Adrenal gland (tissue), 12 donors: ENCODE data around the gene SLC22A5. TPM values are rescaled to one million over a fixed set of nuclear protein-coding genes. Genes with fewer than 3 reads are reported as not detected.

ENCODE experiments used
- DNase-seq, 7 donors: peaks; one replicate each; pipeline ENCODE4 v3.0.0-alpha.2; 2019 to 2020
- H3K27ac ChIP-seq, 5 donors: fragments of 200-600 bp; sonication (generic) in 4 of 5; 1 replicate in 3 of 5; 2 replicates in 2 of 5; pipeline versions ENCODE4 v1.5.1 to v1.8.0; 2016 to 2020; ENCODE audit warnings: mild to moderate bottlenecking in 1 of 5
- H3K27me3 ChIP-seq: fragments of 200-600 bp; 2 replicates; pipeline ENCODE4 v1.8.0; 2021
- H3K36me3 ChIP-seq, 2 donors: fragments of 200-600 bp; replicated peaks in 1 of 2; 1 replicate in 1 of 2; 2 replicates in 1 of 2; pipeline versions ENCODE4 v1.5.1 to v1.8.0; 2018 to 2022
- H3K4me1 ChIP-seq, 2 donors: fragments of 200-600 bp; replicated peaks in 1 of 2; 1 replicate in 1 of 2; 2 replicates in 1 of 2; pipeline versions ENCODE4 v1.5.1 to v1.8.0; 2018 to 2021
- H3K4me3 ChIP-seq, 4 donors: fragments of 200-600 bp; sonication (generic) in 3 of 4; one replicate each; pipeline ENCODE4 v1.5.1; 2016 to 2018
- H3K9me3 ChIP-seq, 3 donors: fragments of 200-600 bp; sonication (generic) in 1 of 3; replicated peaks in 1 of 3; 1 replicate in 2 of 3; 2 replicates in 1 of 3; pipeline versions ENCODE4 v1.5.1 to v1.8.0; 2016 to 2021
- POLR2A ChIP-seq, 2 donors: fragments of 450-650 bp; IDR thresholded peaks; one replicate each; pipeline ENCODE4 v1.6.1; 2017; ENCODE audit warnings: antibody characterized with exemption in 2 of 2, mild to moderate bottlenecking in 2 of 2, moderate library complexity in 1 of 2
- WGBS, 4 donors: extraction: QIAGEN DNeasy Blood & Tissue Kit in 2 of 4; methylation state at CpG; one replicate each; pipeline versions ENCODE4 v1.1.5 to v1.1.7; 2013 to 2017; 5-methylcytosine and 5-hydroxymethylcytosine counted together
- intact Hi-C, 2 donors: fragments of 100-400 bp; cut with DNase I; formaldehyde crosslinking; loops; one replicate each; pipeline versions ENCODE4 v1.14.1 to v1.15.0; 2022 to 2023
- polyA plus RNA-seq, 3 donors: library from polyadenylated mRNA; stranded (reverse); fragments of 200-250 nt in 2 of 3; fragments of 350-450 nt in 1 of 3; fragmentation: Illumina TruSeq in 1 of 3; extraction: RNeasy Lipid Tissue Mini Kit (QIAGEN cat#74804) in 1 of 3; gene quantifications; one replicate each; pipeline ENCODE4 v1.2.3, GENCODE V29; 2013 to 2014
- total RNA-seq, 9 donors: library from RNA; depleted of rRNA in 4 of 9; stranded (reverse); fragments of >200 nt in 4 of 9; fragments of 120-200 nt in 1 of 9; fragmentation: NEBNext Ultra II Directional in 1 of 9; extraction: Animal tissue kit (Norgen Biotek cat#: 25700) in 1 of 9; gene quantifications; one replicate each; pipeline versions ENCODE4 v1.1.0 to v1.2.4, GENCODE V29; 2013 to 2023
- TF ChIP-seq, protein P1 (sequence below), 6 experiments: fragments of 450-650 bp in 4 of 6; fragments of 200-600 bp in 2 of 6; sonication (generic) in 1 of 6; IDR thresholded peaks; 1 replicate in 5 of 6; 2 replicates in 1 of 6; pipeline versions ENCODE4 v1.5.1 to v1.8.0; 2016 to 2021; ENCODE audit warnings: antibody characterized with exemption in 6 of 6, mild to moderate bottlenecking in 2 of 6, moderate library complexity in 1 of 6
- donor health status: healthy with polysubstance abuse.
- donor health status: Bipolar disorder and iron deficiency.
- donor health status: DM: yes; HTN: yes; CAD: no.
- donor health status: DM: no; HTN: no; CAD: no.
- donor health status: DM: no; HTN: no; CAD: no.
- donor health status: DM: yes; HTN: yes; CAD: no.

The SLC22A5 gene
- total and polyA plus RNA-seq, 12 donors = 4.4 to 24.1 (median 13.7) TPM

DNA sequence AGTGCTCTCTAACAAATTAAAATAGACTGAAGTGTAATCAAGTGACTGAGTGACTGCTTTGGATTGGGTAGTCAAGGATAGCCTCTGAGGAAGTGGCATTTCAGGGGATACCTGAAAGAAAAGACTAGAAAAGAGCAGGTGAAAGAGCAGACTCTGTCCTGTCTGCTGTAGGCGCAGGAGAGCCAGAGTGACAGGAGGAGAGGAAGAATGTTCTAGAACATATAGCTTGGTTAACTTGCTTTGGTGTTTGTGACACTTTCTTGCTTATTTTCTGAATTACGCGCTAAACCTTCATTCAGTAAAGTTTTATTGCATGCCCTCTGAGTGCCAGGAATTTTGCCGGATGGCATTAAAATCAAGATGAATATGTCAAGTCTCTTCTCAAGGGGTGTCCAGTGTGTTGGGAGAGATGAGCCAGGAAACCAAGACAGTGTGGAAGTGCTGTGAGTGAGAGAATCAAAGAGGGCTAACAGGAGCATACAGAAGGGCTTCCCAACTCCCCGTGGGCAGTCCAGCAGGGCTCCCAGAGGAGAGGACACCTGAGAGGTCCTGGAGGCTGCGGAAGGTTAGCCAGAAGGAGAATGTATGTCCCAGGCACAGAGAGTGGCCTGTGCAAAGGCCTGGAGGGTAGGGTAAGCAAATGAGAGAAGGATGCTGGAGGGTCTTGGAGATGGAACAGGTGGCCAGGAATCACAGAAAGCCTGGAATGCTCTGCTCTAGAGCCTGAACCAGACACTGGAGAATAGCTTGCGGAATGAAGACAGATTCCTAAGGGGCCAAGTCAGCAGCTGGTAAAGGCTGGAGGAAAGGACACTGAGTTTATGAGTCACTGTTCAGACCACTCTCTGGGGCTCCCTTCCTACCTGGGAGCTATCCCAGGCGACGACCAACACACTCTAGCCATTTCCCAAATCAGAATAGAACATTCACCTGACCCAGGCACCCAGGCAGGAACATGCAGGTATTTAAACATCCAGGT is 59.3 kb downstream of the SLC22A5 start:
- Histone ChIP-seq H3K4me3 (no peak overlapping the region), H3K9me3 (no peaks in the 10 kb centered on the region), H3K27ac (peak overlapping the region in 2 of 5 donors; percentile 82 to 89), H3K27me3 (no peaks in the 10 kb centered on the region), H3K36me3 (no peaks in the 10 kb centered on the region), H3K4me1 (peaks cover 26 to 60% of the 10 kb centered on the region in 2 donors)
- intact Hi-C loops = loop anchor here in 1 of 2 donors (10.0 kb wide), 1 partner anchor 56 kb away; no protein-coding TSS in a partner anchor
- DNase-seq = peak in 1 of 7 donors; percentile 18
- 94 to 97% (median 94%) methylated on average over 7 to 9 of the region's 9 CpGs for WGBS, 4 donors
- no peak for TF ChIP-seq POLR2A (IDR thresholded peaks at IDR 0.05)
- TF ChIP-seq, protein P1, sequence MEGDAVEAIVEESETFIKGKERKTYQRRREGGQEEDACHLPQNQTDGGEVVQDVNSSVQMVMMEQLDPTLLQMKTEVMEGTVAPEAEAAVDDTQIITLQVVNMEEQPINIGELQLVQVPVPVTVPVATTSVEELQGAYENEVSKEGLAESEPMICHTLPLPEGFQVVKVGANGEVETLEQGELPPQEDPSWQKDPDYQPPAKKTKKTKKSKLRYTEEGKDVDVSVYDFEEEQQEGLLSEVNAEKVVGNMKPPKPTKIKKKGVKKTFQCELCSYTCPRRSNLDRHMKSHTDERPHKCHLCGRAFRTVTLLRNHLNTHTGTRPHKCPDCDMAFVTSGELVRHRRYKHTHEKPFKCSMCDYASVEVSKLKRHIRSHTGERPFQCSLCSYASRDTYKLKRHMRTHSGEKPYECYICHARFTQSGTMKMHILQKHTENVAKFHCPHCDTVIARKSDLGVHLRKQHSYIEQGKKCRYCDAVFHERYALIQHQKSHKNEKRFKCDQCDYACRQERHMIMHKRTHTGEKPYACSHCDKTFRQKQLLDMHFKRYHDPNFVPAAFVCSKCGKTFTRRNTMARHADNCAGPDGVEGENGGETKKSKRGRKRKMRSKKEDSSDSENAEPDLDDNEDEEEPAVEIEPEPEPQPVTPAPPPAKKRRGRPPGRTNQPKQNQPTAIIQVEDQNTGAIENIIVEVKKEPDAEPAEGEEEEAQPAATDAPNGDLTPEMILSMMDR (IDR thresholded peaks at IDR 0.05) = no peak

DNA sequence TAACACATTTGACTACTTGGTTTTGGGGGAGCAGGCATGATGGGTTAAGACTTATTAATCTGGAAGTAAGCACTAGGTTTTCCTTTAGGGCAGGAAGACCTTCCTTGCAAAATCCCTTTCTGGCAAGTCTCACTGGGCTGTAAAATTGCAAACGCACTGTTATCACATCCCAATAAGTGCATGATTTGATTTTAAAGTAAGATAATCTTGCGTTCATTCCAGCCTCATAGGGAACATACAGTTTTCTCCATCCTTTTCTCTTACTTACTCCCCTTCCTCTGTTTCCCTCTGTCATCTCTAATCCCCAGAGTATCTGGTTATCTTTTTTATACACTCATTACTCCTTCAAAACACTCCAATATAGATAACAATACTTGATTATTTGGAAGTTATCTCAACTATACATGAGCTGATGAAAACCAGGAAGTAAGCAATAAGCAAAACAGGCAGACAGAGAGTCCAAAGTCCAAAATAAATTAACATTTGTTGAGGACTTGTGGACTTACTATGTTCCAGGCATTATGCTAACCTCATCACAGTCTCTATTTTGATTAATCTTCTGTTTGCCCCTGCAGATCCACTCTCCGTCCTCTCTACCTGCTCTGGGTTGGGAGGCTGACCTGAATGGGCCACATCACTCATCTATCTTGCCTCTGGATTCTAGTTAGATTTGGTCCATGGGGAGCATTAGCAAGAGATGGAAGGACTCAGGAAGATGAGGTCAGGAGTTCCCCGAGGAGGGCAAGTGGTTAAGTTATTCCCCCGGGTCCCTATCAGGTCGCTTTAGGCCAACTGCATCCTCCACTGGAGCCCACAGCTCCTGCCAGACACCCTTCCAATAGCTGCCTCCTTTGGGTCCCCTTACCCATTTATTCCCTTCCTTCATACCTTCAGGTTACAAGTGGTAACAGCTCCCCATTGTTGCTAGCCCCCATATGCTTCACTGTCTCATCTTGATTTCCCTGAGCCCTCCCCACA is 60.2 kb downstream of the SLC22A5 start:
- no peaks in the 10 kb centered on the region for H3K36me3 ChIP-seq
- peaks cover 26 to 51% of the 10 kb centered on the region in 2 donors for H3K4me1 ChIP-seq

DNA sequence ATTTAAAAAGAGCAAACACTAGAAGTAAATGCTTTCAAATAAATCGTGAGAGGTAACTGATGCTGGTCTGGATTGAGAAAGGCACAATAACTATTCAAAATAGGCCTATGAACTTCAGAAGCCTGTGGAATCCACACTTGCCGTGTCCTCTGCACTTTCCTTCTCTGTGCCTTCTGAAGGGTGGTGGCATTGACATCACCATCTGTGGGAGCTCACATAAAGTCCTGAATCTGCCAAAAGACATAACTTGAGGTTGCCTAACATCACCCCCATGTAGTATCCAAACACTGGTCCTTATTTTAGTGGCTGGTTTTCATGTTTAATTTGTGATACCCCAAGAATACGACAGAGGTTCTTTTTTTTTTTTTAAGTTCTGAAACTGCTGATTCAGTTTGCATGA is 61.2 kb downstream of the SLC22A5 start:
- peak in 1 of 7 donors; percentile 8 for DNase-seq
- Histone ChIP-seq H3K4me1 (peaks cover 19 to 41% of the 10 kb centered on the region in 2 donors), H3K27me3 (no peaks in the 10 kb centered on the region), H3K27ac (no peak overlapping the region), H3K36me3 (no peaks in the 10 kb centered on the region), H3K4me3 (no peak overlapping the region), H3K9me3 (no peaks in the 10 kb centered on the region)
- intact Hi-C loops = no loop called here
- 78 to 94% (median 89%) methylated on average over 3 of the region's 3 CpGs for whole genome bisulfite sequencing, 4 donors
- no peak for TF ChIP-seq POLR2A (IDR thresholded peaks at IDR 0.05)
- TF ChIP-seq, protein P1 (IDR thresholded peaks at IDR 0.05) = no peak

More for the DNA sequence above, 60.2 kb downstream of the SLC22A5 start:
- Histone ChIP-seq H3K27me3 (no peaks in the 10 kb centered on the region), H3K4me3 (no peak overlapping the region), H3K27ac (peak overlapping the region in 2 of 5 donors; percentile 51 to 89), H3K9me3 (no peaks in the 10 kb centered on the region)
- WGBS, 4 donors = 75 to 82% (median 79%) methylated on average over 6 of the region's 6 CpGs
- DNase-seq = peak in 2 of 7 donors; percentile 16 to 23
- TF ChIP-seq POLR2A (IDR thresholded peaks at IDR 0.05) = no peak
- TF ChIP-seq, protein P1 (IDR thresholded peaks at IDR 0.05) = no peak
- intact Hi-C loops = loop anchor here in 1 of 2 donors (10.0 kb wide), 1 partner anchor 55 kb away; no protein-coding TSS in a partner anchor
